ENCODE data around the gene PLEKHM1.

The PLEKHM1 gene

DNA sequence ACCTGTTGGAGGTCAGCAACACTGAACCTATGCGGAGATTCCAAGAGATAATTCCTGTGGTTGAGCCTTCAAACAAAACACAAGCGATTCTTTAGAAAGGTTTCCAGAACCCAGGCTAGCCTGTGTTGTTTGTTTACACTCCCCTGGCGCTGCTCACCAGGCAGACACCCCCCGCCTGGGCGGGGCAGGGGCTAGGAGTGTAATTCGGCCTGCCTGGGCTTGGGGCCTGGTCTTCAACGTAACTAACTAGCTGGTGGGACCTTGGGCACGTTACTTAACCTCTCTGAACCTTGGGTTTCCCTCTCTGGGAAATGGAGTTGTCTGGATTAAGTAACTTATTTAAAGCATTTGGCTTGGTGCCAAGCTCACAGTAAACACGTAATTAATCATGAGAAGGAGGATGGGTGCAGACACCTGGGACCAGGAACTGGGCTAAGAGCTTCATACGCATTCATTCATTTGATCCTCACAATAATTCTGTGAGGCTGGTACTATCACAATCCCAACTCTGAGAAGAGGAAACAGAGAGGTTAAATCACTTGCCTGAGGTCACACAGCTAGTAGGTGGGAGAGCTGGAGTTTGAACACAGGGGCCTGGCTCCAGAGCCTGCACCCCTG lies 50.3 kb downstream of the PLEKHM1 start:
- DNase-seq: no peak

DNA sequence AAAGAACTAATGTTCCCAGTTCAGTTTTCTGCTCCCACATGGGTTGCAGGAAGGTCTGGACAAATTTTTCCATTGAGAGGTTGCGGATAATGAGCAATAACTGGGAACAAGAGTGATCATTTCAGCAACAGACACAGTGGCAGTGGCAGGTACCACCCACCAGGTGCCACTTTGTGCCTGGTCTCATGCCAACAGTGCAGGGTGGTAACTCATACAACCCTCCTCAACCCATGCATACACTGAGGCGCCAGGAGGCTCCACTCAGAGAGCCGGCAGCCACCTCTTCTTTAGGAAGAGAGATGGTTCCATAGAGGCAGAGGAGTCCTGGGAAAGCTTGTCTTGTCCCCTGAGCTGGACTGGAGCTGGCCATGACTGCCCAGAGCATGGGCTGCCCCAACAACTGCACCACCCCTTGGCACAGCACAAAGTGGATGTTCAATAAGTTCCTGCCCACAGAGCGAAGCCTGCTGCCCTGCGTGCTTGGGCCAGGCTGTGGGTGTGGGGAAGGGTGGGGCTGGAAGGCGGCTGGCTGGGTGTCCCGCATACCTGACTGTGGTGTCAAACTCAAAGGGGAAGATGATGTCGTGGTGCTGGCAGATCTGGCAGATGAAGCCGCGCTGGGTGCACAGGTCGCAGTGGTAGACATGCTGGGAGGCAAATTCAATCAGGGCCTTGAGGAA lies 51.5 kb downstream of the PLEKHM1 start:
- DNase-seq: no peak

- DNase-seq: no peak
Observed at GRCh38 chr17:45437465-45438283, 52.8 kb downstream of the PLEKHM1 start.

DNA sequence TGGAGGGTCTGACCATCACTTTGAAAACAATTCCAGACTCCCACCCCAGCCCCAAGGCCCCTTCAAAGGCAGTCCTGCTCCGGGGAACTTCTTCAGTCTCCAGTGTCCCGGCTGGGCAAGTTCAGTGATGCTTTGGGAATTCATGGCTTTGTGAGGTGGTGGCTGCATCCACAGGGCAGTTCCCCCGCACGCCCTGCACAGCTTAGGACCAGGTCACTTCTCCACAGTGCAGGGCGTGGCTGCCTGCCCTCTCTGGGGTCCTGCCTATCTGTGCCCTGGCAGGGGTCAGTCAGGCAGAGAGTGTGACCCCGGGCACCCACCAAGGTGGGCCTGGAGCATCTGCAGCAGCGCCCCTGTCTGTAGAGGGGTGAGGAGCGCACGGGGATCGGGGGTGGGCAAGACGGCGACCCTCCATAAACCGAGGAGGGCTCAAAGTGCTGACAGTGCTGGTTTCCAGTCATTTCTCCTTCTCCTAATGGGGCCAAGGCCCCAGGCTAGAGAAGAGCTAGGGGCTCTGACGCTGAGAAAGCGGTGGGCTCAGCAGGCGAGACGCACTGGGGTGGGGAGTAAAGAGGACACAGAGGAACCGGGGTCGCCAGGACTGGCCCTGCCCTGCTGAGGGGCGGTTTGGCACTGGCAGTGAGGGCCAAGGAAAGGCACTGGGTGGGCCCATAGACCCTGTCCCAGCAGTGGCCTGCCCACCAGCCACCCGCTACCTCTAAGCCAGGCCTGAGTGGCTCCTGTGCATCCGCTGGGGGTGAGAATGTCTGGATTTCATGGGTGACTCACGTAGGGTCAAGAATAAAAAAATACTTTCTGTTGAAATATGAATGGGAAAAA lies 53.7 kb downstream of the PLEKHM1 start:
- no peak for DNase-seq

DNA sequence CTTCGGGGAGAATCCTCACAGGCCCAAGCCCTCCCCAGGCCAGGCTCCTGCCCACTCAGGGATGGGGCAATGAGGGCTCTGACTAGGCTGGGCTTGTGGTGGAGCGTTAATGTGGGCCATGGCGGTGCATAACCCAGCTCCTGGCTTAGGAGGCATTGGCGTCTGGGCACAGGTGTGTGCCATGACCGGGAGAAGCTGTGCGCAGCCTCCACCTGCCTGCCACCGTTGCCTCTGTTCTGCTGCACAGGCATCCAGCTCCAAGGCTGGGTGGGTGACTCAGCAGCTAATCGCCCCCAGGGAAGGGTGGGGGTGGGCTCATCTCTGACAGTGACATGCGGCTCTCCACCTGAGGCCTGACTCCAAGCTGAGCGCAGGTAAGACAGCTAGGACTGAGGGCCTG lies 54.4 kb downstream of the PLEKHM1 start:
- DNase-seq: no peak

DNA sequence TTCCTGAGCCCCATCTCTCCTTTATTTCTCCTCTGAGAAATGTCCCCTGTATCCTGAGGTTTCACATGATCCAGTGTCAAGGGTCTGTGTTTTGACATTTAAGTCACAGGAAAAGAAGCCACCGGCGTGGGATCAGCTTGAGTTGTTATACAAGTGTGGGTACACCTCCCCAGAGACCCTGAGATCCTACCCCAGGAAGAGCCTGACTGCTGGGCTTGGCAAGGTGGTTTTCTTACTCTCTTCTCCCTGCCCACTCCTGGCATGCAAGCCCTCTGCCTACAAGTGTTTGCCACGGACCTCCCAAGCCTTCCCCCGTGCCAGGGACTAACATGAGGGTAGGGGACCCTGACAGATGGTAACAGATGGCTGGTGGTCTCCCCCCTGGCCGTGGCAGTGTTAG lies 55.0 kb downstream of the PLEKHM1 start:
- DNase-seq: no peak

DNA sequence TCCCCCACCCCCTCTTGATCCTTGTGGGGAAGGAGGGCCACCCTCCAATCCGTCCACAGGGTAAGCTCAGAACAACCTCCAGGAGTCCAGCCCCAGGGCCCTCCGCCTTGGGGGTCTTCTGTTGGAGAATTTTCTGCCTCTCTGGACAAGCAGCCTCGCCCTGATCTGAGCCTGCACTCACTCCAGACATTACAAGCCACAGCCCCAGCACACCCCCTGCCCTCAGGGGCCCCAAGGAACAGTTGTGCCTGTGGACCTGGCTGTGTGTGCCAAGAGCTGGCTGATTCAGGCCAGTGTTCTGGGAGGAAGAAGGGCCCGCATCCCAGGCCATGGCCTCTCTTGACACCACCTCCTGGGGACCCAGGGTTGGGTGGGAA lies 57.4 kb downstream of the PLEKHM1 start:
- DNase-seq: no peak

DNA sequence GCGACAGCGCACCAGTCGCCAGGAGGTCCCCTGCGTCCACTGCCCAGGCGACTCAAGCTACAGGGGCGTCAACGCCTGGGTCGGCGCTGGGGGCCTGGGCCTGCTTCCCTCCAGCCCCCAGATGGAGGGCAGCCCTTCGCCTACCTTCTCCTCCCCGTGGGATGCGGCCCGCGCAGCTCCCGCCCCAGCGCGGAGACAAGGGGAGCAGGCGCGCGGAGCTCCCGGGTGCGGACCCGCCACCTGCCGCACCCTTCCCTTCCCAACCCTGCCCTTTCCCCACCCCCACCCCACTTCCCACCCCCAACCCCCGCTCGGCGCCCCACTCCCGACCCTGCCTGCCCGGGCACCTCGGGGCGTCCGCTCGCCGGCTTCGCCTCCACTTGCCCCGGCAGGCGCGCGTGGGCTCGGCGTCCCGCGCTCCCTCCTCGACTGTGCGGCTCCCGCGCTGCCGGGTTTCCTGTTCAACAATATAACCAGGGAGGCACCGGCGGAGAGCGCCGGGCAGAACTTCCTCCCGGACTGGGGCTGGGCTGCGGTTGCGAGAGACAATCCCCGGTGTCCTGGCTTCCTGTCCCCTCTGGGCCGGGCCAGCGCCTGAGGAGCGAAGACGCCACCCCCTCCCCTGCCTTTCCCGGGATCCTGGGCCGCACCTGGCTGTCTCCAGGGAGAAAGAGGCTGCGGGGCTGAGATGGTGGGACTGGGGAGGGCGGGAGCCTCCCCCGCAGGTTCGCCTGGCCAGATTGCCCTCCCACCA lies 57.9 kb downstream of the PLEKHM1 start, which contains the start of gene ARHGAP27:
ARHGAP27 (minus strand) TSS at position 466 of the 754 bp plus-strand sequence. CDS start 2,591 bp downstream, outside the sequence.
- DNase-seq: no peak

DNA sequence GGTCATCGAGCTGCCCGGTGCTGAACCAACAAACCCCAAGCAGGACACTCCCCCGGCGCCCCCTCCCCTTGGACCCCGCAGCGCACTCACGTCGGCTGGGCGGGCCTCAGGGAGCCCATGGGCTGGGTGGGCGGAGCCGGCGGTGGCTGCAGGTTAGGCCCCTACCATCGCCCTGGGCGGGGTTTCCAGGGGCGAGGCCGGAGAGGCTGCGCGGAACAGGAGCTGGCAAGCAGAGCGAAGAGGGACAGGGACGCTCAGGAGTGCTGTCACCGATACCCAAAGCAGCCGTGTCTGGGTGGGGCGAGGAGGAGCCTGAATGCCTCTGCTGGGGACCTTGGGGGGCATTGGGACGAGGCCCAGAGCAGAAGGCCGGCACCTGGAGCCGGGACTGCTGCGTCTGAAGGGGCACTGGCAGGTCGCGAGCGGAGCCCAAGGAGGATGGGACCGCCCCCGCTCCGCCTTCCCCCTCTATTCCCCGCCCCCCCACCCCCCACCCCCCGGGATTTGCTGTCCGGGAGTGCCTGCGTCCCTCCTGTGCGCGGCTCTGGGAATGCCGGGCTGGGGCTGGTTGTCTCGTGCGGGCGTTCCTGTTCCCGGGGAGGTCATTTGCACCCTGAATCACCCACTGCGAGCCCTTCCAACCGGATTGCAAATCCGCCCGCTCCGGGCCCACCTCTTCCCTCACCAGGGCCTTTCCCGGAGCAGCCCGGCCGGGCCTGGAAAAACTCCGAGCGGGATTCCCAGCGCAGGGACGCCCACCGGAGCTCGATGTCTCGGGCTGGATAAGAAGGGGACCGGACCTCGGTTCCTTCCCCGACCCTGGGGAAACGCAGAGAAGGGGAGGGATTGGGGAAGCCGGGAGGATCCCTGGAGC lies 58.8 kb downstream of the PLEKHM1 start:
- peak; percentile 17 for DNase-seq

DNA sequence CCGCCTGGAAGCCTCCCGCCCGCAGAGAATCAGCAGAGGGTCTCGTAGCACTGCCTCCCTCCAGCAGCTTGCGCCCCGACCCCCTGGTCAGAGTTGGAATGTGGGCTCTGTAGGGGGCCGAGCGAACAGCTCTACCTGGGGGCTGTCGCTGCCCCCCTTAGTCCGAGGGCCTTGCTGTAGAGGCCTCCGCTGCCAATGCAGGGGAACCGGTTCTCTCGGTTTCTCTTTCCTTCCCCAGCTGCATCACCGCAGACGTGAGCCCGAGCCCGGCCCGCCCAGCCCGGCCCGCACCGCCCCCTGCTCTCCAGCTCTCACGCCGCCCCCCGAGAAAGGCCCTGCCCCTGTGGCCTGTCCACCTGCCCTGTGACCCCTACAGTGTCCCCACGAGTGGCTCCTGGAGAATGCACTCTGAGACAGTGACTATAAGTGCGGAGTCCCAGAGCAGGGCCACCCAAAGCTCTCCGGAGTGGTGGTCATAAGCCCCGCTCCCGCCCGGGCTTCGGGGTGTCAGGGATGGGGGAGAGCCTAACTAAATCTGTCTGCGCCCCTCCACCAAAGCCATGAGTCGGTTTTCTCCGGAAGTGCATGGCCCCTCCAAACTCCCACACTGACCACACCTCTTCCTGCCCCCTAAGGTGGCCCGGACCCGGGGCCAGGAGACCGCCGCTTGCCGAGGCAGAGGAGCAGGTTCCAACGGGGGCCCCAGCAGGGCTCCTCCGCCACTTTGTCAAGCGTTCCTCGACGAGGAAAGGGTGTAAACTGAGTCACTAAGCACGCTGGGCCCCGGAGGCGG lies 59.6 kb downstream of the PLEKHM1 start:
- no peak for DNase-seq

GRCh38 chr17:45430006-45430737 lies 60.3 kb downstream of the PLEKHM1 start:
- no peak for DNase-seq

DNA sequence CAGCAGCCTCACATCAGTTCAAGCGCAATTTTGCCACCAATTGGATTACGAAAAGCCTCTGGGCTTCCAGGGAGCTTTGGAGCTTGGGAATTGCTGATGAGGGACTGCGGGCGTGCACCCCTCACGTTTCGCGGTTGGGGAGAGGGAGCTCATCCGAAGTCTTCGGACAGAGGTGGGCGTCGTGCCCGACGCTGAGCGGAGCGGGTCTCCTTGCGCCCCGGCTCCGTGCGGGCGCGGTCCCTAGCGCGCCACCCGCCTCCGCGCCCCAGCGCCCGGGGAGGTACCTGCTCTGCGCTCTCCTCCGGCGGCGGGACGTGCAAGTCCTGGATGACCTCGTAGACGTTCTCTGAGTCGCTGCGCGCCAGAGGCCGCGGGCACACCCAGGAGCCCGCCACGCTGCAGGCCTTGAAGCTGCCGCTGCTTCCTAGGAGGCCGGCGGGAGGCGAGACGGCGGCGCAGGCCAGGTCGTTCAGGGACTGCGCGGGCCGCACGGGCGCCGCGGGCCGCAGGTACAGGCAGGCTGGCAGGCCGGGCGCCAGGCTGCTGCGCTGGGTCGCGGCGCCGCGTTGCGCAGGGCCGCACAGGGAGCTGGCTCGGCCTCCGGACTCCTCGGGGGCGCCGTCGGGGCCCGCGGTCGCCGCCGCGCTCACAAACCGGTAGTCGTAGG lies 61.0 kb downstream of the PLEKHM1 start:
- DNase-seq: no peak

- no peak for DNase-seq
Observed at GRCh38 chr17:45428931-45429338, 61.6 kb downstream of the PLEKHM1 start.

DNA sequence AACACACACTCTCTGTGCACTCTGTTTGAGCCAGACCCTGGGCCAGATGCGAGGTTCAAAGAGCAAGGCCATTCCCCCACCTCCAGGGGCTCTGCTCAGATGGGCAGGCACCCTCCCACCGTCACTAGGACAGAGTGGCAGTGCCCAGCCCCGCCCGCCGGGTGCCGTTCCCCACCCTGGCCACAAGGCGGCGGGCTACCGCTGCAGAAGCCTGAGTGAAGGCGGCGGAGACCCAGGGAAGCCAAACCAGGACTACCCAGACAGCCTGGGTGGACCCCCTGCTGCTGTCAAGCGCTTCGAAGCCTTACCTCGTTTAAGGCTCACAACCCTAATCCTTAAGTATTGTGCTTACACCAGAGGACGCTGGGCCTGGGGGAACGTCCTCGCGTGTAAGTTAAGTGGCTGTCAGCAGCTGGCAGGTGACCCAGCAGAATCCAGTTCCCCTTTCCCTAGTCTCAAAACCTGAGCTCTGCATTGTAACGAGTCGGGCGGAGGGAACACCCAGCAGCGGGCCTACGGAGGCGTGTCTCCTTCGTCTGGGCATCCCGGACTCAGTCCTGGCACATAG lies 62.4 kb downstream of the PLEKHM1 start:
- DNase-seq: peak; percentile 41

GRCh38 chr17:45427181-45427835 lies 63.2 kb downstream of the PLEKHM1 start:
- DNase-seq: no peak

DNA sequence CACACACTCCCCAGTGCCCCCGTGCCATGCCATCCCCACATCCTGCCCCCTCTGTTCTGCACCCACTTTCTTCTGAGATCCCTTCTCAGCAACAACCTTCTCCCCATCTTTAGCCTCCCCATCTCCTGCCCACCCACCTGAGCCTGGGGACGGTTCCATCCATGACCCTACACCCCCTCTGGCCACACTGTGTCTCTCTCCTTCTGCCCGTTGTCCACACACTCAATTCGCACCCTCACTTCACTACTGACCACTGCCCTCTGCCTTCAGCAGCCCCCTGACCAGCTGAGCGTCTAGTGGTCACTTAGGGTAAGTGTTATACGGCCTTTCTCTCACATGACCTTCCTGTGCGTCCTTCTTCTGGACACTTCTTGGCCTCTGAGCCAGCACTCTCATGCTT lies 64.0 kb downstream of the PLEKHM1 start:
- no peak for DNase-seq

DNA sequence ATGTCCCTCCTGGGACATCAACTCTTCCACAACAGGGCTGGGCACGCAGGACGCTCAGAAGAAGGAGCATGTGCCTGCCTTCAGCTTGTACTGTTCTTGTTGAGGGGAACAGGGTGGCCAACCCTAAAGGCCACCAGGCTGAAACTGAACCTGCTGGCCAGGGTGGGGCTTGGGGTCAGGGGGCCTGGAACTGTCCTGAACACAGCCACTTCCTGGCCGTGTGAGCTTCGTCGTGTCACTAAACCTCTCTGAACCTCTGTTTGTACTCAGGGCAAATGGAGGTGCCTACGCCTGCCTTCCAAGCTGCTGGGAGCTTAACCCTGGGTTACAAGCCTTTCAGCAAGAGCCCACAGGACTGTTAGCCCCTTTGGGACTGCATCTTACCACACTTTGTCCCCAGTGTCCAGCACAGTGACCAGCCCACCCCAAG lies 64.5 kb downstream of the PLEKHM1 start:
- DNase-seq: no peak

All from NCI-H1092 (cell line).